Umbilical cord (tissue), 2 donors: ENCODE measurements around the gene EZH1. TPM values are rescaled to one million over a fixed set of nuclear protein-coding genes. Genes with fewer than 3 reads are reported as not detected.
A peak's percentile ranks its signal among the peaks of the same experiment; 100 is the strongest.

Source experiments
- DNase-seq: peaks from one replicate; pipeline ENCODE4 v3.0.0-alpha.2; 2015; ENCODE audit warnings: low spot score
- total RNA-seq: library from RNA; depleted of rRNA; stranded (reverse); fragments of >200 nt; gene quantifications from one replicate; pipeline ENCODE4 v1.2.3, GENCODE V29; 2014; ENCODE audit warnings: low replicate concordance; ENCODE audit not compliant: insufficient read depth

The EZH1 gene
- total RNA-seq, 1 donor from 2014 or later, result 43.6 TPM

- peak; percentile 84 for DNase-seq
These were observed 62.0 kb downstream of the EZH1 start for GRCh38 chr17:42682722-42683403.

DNA sequence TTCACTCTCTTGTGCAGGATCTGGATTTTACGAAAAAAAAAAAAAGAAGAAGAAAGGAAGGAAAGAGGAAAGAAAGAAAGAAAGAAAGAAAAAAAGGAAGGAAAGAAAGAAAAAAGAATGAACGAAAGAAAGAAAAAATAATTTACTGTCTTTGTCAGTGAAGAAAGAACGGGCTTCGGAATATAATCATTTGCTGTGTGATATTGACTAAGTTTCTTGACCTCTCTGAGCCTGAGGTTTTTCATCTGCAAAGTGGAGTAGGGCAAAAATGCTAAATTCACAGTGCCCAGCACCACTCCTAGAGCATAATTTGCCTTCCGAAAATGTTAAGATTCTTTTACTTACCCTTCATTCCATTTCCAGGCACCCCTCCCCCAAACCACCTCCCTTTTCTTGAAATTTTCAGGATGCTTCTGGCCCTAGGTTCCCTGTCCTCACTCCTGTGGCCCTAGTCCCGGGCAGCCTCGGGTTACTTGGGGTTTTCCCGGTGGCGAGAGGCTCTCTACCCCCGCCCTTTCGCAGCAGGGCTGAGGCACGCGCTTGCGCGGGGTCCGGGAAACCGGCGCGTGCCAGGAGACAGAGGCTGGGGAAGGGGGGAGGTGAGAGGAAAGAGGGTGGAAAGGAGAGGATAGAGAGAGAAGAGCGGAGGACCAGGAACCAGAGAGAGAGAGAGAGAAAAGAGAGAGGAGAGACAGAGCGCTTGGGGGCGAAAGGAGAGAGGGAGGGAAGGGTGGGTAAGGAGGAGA lies 62.7 kb downstream of the EZH1 start, which contains the start of gene CNTNAP1:
CNTNAP1 (plus strand) TSS at position 556 of the 746 bp plus-strand sequence. CDS start 299 bp downstream, outside the sequence.
- DNase-seq, result peak; percentile 86

DNA sequence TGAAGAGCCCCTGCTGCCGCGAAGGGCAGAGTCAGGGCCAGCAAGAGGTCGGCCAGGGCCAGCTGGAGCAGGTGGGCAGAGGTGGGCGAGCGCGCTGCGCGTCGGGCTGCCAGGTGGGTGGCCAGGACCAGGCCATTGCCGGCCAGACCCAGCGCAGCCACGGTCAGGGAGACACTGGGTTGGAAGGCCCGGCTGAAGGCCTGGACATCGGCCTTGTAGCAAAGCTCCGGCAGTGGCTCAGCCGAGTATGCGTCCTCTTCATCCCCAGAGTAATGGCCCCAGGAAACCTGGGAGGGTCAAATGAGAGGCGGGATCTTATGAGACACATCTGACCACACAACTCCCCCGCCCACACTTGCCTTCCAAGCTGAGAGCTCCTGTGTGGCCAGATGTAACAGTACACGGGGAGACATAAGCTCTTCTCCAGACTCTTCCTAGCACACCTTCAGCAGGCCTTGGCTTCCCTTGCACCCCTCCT lies 64.5 kb downstream of the EZH1 start:
- peak; percentile 70 for DNase-seq

- peak; percentile 80 for DNase-seq
These were observed 65.1 kb downstream of the EZH1 start for GRCh38 chr17:42679492-42680330.

- peak; percentile 77 for DNase-seq
These were observed 65.8 kb downstream of the EZH1 start for GRCh38 chr17:42678951-42679491.

DNA sequence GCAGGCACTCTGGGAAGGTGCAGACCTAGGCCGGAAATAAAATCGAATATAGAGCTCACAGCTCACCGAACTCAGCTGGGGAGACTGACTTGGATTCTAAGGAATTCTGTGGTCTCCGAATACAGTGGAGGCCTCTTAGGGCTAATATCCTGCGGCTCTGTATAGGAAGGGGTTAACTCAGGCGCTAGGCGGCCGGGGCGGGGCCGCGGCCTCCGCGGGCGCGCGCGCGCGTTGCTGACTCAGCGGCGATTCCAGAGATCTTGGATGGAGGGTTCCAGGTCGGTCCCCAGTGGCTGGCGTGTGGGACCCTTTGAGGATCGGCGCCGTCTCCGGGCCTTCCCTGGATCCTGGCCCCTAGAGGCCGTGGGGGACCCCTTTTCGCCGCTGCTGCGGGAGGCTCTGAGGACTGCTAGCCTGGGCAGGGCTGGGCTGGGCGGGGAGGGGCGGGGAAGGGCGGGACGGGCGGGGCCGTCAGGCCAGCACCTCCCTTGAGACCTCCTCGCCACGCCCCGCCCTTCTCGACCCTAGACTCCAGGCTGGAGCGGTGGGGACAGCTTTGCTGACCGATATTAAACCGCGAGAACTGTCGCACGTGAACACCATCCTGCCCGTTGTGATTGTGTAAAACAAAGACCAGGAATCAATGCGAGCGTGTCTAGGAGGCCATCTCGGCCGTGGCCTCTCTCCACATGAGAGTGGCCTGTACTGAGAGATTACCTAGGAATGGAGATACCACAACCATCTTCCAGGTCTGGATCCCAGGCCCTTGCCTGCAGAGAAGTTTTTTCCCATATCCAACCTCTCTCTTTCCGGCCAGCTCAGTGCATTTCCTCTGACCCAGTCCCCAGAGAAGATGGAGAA lies 66.7 kb downstream of the EZH1 start:
- DNase-seq, result peak; percentile 93

DNA sequence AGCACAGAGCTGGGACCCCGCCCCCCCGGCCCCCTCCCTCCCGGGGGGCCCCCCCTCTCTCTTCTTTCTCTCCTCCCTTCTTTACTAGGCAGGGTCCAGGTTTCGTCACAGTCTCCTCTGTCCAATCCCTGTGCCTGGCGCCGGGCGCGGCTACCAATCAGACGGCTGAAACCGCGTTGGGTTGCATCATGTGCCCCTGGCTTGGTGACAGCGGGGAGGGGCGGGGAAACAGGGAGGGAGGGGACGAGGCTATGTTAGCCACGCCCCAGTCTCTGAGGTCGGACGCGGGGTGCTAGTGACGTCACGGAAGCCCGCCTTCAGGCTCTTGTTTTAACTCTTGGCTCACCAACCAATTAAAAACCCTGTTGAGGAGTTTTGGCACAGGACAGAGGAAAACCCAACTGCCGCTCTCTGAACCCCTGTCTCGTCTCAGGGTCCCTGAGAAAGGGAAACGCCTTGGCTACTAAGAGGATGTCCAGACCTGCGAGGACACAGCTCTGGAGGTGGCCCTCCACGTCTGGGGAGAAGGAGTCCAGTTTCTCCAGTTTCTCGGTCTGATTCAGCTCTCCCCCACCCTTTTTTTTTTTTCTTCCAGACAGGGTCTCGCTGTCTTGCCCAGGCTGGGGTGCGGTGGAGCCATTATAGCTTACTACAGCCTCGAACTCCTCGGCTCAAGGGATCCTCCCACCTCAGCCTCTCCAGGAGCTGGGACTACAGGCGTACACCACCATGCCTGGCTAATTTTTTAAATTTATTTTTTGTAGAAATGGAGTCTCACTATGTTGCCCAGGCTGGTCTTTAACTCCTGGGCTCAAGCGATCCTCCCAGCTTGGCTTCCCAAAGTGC lies 67.6 kb downstream of the EZH1 start:
- peak; percentile 100 for DNase-seq

GRCh38 chr17:42676424-42677011 lies 68.3 kb downstream of the EZH1 start, which contains the start of gene PLEKHH3:
Gene PLEKHH3 (minus strand): TSS chr17:42676994. CDS start chr17:42676563, 431 bp downstream.
- DNase-seq, result no peak

- peak; percentile 57 for DNase-seq
These were observed 68.8 kb downstream of the EZH1 start for GRCh38 chr17:42675965-42676423.

- DNase-seq, result no peak
These were observed 69.4 kb downstream of the EZH1 start for GRCh38 chr17:42675348-42675964.

DNA sequence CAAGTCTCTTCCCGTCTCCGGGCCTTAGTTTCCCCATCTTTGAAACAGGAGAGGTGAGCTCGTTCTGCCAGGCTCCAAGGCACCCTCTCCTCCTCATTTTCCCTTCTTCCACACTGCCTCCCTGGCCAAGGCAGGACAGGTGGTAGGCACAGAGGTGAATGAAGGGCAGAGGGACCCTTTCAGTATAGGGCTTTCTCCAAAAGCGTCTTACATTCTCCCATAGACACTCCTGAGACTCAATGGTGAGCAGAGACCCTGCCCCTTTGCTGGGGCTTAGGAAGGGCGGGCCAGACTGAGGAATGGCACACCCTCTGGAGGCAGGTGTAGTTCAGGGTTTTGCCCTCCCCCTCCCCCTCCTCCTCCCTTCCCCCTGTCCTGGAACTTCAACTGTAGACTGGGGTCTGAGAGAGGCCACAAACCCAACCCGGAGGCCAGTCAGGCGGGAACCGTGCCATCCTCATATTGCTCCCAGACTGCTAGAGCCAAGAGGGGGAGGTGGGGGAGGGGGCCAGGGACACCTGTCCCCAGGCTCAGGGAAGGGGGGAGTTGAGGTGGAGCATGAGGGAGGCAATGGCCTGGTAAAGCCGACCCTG lies 70.0 kb downstream of the EZH1 start:
- no peak for DNase-seq

DNA sequence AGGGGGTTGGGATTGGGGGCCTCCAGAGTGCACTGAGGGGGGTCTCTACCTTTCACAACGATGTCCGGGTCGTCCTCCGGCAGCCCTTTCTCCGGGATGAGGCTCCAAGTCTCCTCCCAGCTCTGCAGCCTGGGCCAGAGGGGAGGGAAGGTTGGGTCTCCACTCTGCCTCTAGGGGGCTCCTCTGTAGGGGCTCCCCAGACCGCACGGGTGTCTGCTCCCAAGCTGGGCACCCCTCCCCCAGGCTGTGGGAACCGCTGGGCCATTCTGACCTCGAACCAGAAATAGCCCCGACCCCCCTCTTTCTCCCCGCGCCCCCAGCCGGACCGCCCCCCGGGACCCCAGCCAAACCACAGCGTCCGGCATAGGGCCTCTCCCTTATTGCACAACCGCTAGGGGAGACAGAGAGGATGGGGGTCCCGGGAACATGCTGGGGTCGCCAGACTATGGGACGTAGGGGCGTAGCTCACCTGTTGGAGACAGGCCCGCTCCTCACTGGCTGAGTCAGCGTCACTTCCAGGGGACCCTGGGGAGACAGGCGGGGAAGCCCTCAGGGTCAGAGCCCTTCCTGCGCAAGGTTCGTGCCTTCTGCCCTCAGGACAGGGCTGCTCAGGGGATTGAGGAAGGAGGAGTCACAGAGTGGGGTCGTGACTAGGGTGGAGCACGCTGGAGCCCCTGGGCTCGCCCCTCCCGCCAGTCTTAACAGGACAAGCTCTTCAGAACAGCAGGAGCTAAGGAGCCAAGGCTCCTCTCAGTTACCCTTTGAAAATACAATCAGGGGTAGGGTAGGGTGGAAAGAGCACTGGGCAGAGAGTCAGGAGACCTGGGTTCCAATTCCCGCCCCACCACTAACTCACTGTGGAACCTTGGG lies 70.7 kb downstream of the EZH1 start:
- no peak for DNase-seq

- no peak for DNase-seq
These were observed 71.5 kb downstream of the EZH1 start for GRCh38 chr17:42673266-42673884.

DNA sequence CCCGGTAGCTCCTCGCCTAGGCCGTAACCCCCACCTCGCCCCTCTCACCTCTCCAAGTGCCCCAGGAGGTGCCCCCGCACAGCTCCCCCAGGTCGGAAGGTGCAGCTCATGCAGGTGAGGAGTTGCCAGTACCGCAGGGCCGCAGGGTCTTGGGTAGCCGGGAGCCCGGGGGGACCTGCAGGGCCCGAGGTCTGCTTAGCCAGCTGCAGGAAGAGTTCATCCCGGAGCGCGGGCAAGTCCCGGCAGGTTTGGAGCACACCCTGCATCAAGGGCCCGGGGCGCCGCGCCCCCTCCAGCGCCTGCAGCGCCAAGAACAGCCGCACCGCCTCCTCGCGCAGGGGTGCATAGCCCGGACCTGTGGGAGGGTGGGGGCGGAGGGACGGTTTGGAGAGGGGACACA lies 72.8 kb downstream of the EZH1 start:
- no peak for DNase-seq

GRCh38 chr17:42670789-42671657 lies 73.8 kb downstream of the EZH1 start:
- DNase-seq, result no peak
